Natural killer cell (primary cell): ENCODE data around the gene CENPB. TPM values are rescaled to one million over a fixed set of nuclear protein-coding genes. Genes with fewer than 3 reads are reported as not detected.

Experiments used
- ATAC-seq, 3 donors: fragments of 150-1000 bp in 2 of 3; fragments of 200-7000 bp in 1 of 3; cut with Tn5 transposase; 1 replicate in 1 of 3; 2 replicates in 2 of 3; pipeline ENCODE4 v1.10.0; 2021; ENCODE audit warnings: mild to moderate bottlenecking in 2 of 3, moderate library complexity in 2 of 3
- DNase-seq, 2 donors: peaks; one replicate each; pipeline versions ENCODE4 v3.0.0 to v3.0.0-alpha.2; 2013 to 2021; ENCODE audit warnings: mixed read lengths in 1 of 2
- H3K27ac ChIP-seq: one replicate; pipeline ENCODE4 v1.5.1; 2013; ENCODE audit warnings: mild to moderate bottlenecking, low read length
- H3K27me3 ChIP-seq: one replicate; pipeline ENCODE4 v1.6.1; 2013; ENCODE audit warnings: low read length; ENCODE audit not compliant: control insufficient read depth, insufficient read depth
- H3K36me3 ChIP-seq: one replicate; pipeline ENCODE4 v1.6.1; 2013; ENCODE audit warnings: low read length; ENCODE audit not compliant: control insufficient read depth, insufficient read depth
- H3K4me1 ChIP-seq: one replicate; pipeline ENCODE4 v1.6.1; 2013; ENCODE audit warnings: low read length; ENCODE audit not compliant: control insufficient read depth, insufficient read depth
- H3K4me3 ChIP-seq: one replicate; pipeline ENCODE4 v1.5.1; 2013; ENCODE audit warnings: low read length
- H3K9me3 ChIP-seq: one replicate; pipeline ENCODE4 v1.6.1; 2013; ENCODE audit warnings: low read length; ENCODE audit not compliant: control insufficient read depth, insufficient read depth
- H3K27ac Mint-ChIP-seq, 2 donors: one replicate each; pipeline ENCODE4 v1.8.0; 2022; ENCODE audit warnings: mild to moderate bottlenecking in 2 of 2, mixed read lengths in 2 of 2, moderate library complexity in 1 of 2
- H3K27me3 Mint-ChIP-seq, 2 donors: one replicate each; pipeline ENCODE4 v1.8.0; 2022; ENCODE audit warnings: low read depth in 2 of 2, mixed read lengths in 2 of 2
- H3K36me3 Mint-ChIP-seq: one replicate; pipeline ENCODE4 v1.8.0; 2022; ENCODE audit warnings: mixed read lengths
- H3K4me1 Mint-ChIP-seq, 2 donors: one replicate each; pipeline ENCODE4 v1.8.0; 2022; ENCODE audit warnings: mixed read lengths in 2 of 2
- H3K4me3 Mint-ChIP-seq: one replicate; pipeline ENCODE4 v1.8.0; 2022; ENCODE audit warnings: mild to moderate bottlenecking, moderate library complexity, mixed read lengths
- H3K9me3 Mint-ChIP-seq, 2 donors: one replicate each; pipeline ENCODE4 v1.8.0; 2022; ENCODE audit warnings: mixed read lengths in 2 of 2
- WGBS: methylation state at CpG from one replicate; pipeline ENCODE4 v1.1.7; 2013; ENCODE audit warnings: missing lambda C conversion rate; ENCODE audit not compliant: insufficient coverage; 5-methylcytosine and 5-hydroxymethylcytosine counted together
- intact Hi-C: fragments of 100-400 bp; cut with micrococcal nuclease; formaldehyde crosslinking; loops from one replicate; pipeline ENCODE4 v1.14.2; 2022
- total RNA-seq, 4 donors: library from RNA; stranded (reverse); fragments of 120-200 nt in 1 of 4; gene quantifications; one replicate each; pipeline versions ENCODE4 v1.2.3 to v1.2.4, GENCODE V29; 2013 to 2022
- TF ChIP-seq, protein P1 (sequence below): fragments of 200-600 bp; IDR thresholded peaks from one replicate; pipeline ENCODE4 v1.8.0; 2022; ENCODE audit warnings: antibody characterized with exemption

Gene CENPB
- total RNA-seq, 3 donors from 2014 or later (not counting 1 experiment from before 2014, with no cell fraction given) = 46.7 to 62.6 (median 55.4) TPM

DNA sequence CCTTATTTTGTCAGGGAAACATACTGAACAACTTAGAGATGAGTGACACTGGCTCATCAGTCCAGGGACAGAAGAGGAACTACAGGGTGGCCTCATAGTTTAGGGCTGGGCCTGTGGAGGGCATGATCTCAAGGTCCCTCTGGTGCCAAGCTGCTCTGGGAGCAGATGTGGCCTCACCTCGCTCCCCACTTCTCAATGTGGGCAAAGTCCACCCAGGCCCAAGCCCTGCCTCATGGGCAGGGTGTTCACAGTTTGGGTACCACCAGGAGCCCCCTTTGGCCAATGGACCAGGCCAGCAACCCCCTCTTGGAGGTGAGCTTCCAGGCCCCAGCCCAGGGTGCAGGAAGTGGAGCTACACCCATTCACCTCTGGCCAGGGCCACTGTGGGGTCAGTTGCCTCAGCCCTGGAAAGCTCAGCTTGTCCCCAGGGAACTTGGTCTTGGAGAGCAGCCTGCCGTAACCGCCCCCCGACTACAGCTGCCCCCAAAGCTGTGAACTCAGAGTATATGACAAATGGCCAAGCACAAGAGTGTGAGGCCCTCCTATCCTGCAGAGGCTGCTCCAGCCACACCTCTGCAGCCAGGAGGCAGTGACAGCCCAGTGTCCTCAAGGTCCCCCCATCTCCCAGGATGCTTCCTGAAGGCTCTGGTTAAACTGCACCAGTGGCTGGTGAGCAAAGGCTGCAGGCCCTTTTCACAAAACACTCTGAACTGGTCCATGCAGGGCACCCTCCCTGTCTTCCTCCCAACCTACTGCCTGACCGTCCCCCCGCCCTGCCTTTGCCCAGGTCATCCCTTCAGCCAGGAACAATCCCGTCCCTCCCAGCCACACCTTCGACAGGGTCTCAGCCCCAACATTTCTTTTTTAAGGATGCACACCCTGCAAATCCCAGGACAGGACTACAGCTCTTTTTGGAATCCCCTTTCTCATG, 22.6 kb downstream of the CENPB start:
- Histone ChIP-seq H3K27ac (no peak overlapping the region), H3K4me3 (no peak overlapping the region), H3K36me3 (no peaks in the 10 kb centered on the region), H3K4me1 (peaks cover 42% of the 10 kb centered on the region), H3K9me3 (no peaks in the 10 kb centered on the region), H3K27me3 (no peaks in the 10 kb centered on the region)
- peaks cover 5 to 30% of the 10 kb centered on the region in 2 donors for H3K4me1 Mint-ChIP-seq
- no peaks in the 10 kb centered on the region for H3K27me3 Mint-ChIP-seq
- TF ChIP-seq, protein P1, sequence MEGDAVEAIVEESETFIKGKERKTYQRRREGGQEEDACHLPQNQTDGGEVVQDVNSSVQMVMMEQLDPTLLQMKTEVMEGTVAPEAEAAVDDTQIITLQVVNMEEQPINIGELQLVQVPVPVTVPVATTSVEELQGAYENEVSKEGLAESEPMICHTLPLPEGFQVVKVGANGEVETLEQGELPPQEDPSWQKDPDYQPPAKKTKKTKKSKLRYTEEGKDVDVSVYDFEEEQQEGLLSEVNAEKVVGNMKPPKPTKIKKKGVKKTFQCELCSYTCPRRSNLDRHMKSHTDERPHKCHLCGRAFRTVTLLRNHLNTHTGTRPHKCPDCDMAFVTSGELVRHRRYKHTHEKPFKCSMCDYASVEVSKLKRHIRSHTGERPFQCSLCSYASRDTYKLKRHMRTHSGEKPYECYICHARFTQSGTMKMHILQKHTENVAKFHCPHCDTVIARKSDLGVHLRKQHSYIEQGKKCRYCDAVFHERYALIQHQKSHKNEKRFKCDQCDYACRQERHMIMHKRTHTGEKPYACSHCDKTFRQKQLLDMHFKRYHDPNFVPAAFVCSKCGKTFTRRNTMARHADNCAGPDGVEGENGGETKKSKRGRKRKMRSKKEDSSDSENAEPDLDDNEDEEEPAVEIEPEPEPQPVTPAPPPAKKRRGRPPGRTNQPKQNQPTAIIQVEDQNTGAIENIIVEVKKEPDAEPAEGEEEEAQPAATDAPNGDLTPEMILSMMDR = no peak
- ATAC-seq (no peak), DNase-seq (no peak)
- no peaks in the 10 kb centered on the region for H3K36me3 Mint-ChIP-seq
- 93% methylated on average over 8 of the region's 8 CpGs for WGBS
- intact Hi-C loops = no loop called here
- H3K9me3 Mint-ChIP-seq = no peaks in the 10 kb centered on the region
- H3K4me3 Mint-ChIP-seq = no peak overlapping the region
- H3K27ac Mint-ChIP-seq = no peak overlapping the region

DNA sequence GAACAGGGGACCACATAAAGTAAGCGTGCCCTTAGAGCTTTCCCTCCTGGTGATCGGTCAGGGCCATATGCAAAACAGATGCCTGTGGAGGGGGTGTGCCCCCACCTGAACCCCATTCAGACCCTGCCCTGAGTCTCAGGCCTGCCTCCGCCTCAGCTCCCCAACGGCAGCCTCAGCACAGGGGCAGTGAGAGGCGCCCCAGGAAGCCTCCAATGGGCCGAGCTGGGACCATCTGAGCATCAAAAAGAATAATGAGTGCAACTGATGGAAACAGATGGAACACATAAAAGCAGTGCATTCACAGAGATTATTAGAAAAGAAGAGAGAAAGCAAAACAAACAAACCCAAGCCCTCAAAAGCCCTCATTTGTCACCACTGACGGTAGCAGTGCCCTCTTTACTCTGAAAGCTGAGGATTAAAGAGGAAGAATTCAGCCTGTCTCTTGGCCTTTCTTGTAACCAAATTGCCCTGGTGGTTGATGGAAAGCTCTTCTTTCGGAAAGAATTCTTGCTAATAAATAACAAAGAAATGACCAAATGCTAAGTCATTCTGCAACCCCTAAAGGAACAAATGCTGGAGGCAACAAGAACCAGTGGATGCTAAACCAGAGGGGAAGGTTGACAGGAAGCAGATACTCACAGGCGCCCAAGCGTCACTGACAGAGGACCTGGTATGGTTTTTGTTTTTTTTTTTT, 25.7 kb downstream of the CENPB start:
- no peak for ATAC-seq
- TF ChIP-seq, protein P1 = no peak

GRCh38 chr20:3759884-3760283, 26.7 kb downstream of the CENPB start:
- Histone ChIP-seq H3K36me3 (no peaks in the 10 kb centered on the region), H3K27ac (no peak overlapping the region), H3K4me3 (no peak overlapping the region), H3K9me3 (no peaks in the 10 kb centered on the region), H3K27me3 (no peaks in the 10 kb centered on the region), H3K4me1 (peaks cover 12% of the 10 kb centered on the region)
- no peak for ATAC-seq
- Mint-ChIP-seq H3K27ac (no peak overlapping the region), H3K27me3 (no peaks in the 10 kb centered on the region), H3K9me3 (no peaks in the 10 kb centered on the region), H3K4me3 (no peak overlapping the region), H3K4me1 (peaks cover 0 to 2% of the 10 kb centered on the region in 2 donors), H3K36me3 (no peaks in the 10 kb centered on the region)
- no peak for DNase-seq
- TF ChIP-seq, protein P1 = no peak
- 95% methylated on average over 11 of the region's 11 CpGs for WGBS
- intact Hi-C loops = no loop called here

More for the DNA sequence above, 25.7 kb downstream of the CENPB start:
- H3K9me3 Mint-ChIP-seq = no peaks in the 10 kb centered on the region
- H3K4me1 ChIP-seq = peaks cover 17% of the 10 kb centered on the region
- DNase-seq = no peak
- peaks cover 0 to 11% of the 10 kb centered on the region in 2 donors for H3K4me1 Mint-ChIP-seq
- no peaks in the 10 kb centered on the region for H3K36me3 Mint-ChIP-seq
- no peaks in the 10 kb centered on the region for H3K36me3 ChIP-seq
- 72% methylated on average over 9 of the region's 10 CpGs for whole genome bisulfite sequencing
- no peaks in the 10 kb centered on the region for H3K27me3 ChIP-seq
- H3K4me3 ChIP-seq = no peak overlapping the region
- intact Hi-C loops = no loop called here
- H3K27me3 Mint-ChIP-seq = no peaks in the 10 kb centered on the region
- H3K27ac Mint-ChIP-seq = no peak overlapping the region
- H3K27ac ChIP-seq = no peak overlapping the region
- H3K4me3 Mint-ChIP-seq = no peak overlapping the region
- no peaks in the 10 kb centered on the region for H3K9me3 ChIP-seq
